GM12874 (cell line): ENCODE data around the gene HIGD2A.

Source experiments
- TF ChIP-seq, protein P1 (sequence below): IDR thresholded peaks from 2 replicates; pipeline ENCODE4 v1.5.1; 2011; ENCODE audit warnings: low read depth, mild to moderate bottlenecking, control low read depth, low read length, moderate library complexity; ENCODE audit not compliant: insufficient read depth

The HIGD2A gene

DNA sequence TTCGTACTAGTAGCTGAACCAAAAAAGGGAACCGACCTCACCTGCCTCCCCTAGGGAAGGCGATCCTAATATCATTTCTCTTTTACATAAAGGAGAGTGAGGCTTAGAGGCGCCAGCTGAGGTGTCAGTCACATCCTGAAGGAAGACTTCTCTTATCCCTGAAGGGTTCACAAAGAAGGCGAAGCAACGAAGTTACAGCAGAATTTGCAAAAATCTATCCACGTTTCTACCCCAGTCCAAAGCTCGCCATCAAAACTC, 26.4 kb upstream of the HIGD2A start:
- TF ChIP-seq, protein P1, sequence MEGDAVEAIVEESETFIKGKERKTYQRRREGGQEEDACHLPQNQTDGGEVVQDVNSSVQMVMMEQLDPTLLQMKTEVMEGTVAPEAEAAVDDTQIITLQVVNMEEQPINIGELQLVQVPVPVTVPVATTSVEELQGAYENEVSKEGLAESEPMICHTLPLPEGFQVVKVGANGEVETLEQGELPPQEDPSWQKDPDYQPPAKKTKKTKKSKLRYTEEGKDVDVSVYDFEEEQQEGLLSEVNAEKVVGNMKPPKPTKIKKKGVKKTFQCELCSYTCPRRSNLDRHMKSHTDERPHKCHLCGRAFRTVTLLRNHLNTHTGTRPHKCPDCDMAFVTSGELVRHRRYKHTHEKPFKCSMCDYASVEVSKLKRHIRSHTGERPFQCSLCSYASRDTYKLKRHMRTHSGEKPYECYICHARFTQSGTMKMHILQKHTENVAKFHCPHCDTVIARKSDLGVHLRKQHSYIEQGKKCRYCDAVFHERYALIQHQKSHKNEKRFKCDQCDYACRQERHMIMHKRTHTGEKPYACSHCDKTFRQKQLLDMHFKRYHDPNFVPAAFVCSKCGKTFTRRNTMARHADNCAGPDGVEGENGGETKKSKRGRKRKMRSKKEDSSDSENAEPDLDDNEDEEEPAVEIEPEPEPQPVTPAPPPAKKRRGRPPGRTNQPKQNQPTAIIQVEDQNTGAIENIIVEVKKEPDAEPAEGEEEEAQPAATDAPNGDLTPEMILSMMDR: no peak

DNA sequence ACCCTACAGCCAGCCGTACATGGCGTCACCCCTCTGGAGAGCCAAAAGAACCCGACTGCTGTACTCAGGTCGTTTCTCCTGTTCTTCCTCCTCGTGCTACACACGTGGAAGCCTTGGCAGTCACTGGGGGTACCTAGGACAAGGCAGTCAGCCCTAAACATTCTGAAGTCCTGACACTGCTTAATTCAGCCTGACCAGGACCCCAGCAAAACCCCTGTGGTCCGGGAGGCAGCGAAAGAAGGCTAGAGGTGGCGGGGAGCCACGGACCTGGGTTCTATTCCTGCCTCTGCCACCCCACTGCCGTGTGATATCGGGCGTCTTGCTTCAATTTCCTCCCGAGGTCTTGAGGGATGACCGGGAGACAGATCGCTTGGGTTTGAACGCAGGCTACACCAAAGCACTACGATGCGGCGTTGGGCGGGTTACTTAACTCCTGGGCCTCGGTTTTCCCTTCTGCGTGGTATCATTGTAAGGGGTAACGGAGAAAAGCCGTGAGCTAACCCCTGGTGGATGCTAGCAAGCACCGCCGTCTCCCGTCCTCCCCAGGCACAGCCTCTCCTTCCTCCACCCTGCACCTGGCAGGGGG, 23.7 kb upstream of the HIGD2A start:
- TF ChIP-seq, protein P1: no peak

DNA sequence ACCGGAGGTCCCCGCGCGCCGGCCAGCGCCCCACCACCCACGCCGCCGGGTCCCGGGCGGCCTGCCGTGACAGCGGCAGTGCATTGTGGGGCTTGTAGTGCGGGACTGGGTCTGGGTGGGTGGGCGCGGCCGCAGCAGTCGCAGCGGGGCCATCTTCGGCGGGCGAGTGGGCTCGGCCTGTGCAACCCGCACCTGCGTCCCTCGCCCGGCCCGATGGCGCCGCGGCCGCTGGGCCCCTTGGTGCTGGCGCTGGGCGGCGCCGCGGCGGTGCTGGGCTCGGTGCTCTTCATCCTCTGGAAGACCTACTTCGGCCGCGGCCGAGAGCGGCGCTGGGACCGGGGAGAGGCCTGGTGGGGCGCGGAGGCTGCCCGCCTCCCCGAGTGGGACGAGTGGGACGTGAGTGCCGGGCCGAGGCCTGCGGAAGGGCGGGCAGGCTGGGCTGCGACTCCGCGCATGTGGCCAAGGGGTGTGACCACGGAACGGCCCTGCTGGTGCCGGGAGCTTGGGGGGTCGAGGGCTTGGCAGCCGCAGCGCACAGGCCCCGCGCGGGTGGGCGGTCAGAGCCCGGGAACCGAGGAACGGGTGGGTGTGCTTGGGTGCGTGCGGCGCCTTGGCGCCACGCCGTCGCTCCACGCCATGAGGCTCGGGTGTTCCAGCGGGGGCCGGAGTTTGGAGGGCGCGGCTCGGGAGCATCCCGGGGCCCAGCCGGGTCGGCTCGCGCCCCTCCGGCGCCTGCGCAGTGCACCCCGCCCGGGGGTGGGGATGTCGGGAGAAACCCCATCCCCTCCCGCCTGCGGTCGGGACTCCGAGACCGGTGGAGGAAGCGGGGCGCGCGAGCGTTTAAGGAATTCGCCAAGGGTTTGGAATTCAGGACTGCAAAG, 23.0 kb upstream of the HIGD2A start, which contains the start of gene ARL10:
Gene ARL10 (plus strand): TSS at position 137 of the 881 bp plus-strand sequence. CDS start 77 bp downstream, at position 214.
- TF ChIP-seq, protein P1: no peak; the same call in 1 of the 2 replicates

DNA sequence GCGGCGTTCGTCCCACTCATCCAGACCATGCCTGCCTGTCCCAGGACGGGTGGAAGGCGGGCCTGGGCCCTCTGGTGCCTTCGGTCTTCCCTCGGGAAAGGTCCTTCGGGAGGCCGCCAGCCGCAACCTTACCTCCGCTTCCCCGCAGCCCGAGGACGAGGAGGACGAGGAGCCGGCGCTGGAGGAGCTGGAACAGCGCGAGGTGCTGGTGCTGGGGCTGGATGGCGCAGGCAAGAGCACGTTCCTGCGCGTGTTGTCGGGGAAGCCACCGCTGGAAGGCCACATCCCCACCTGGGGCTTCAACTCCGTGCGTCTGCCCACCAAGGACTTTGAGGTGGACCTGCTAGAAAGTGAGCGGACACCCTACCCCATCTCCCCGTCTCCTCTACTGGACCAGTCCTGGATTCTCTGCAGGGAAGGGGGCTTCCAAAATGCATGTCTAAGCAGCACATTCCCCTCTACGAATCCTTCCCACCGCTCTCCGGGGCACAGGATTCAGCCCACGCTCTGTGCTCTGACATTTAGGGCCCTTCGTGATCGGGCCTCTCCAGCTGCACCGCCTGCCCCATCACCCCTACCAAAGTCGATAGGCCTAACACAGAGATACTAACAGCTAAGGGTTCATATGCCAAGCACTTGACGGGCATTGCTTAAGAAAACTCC, 22.2 kb upstream of the HIGD2A start:
- TF ChIP-seq, protein P1: no peak

DNA sequence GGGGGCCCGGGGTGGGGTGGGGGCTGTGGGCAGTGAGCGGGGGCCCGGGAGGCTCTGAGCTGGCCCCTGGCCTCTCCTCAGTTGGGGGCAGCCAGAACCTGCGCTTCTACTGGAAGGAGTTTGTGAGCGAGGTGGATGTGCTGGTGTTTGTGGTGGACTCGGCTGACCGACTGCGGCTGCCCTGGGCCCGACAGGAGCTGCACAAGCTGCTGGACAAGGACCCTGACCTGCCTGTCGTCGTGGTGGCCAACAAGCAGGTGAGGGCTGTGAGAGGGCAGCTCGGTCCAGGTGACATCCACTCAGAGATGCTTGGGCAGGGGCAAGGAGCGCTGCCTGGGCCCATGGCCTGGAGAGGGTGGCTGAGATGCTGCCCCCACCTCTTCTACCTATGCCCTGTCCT, 19.8 kb upstream of the HIGD2A start:
- TF ChIP-seq, protein P1: no peak

DNA sequence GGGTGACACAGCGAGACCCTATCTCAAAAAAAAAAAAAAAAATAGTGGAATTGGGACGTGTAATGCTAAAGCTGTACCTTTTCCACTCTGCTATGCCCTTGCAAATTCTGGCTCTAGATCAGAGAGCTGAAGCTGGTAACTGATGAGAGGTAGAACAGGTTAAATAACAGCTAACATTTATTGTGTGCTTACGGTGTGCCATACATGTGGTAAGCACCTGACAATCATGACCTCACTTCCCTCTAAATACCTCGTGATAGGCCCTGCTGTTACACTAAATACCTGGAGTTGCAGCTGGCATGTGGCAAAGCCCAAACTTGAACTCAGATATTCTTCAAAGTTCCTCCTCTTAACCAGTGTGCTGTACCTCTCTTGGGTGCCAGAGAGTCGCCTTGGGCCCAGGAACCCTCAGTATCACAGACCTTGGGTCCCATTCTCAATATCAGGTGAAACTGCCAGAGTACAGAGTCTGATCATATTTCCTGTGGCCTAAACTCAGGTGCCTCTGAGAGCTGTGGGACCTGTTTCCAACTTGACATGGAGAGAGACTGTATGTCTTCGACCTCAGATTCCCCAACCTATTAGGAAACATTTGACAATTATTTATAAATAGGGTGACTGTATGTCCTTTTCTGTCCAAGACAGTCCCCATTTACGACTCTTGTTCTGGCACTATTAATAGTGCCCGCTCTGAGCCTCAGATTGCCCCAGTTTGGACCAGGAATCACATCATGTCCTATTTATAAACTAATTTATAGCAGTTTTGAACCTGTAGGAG, 18.4 kb upstream of the HIGD2A start:
- TF ChIP-seq, protein P1: no peak
